C1 segment of cervical spinal cord (tissue), 14 donors: ENCODE data around the gene PDZRN4.
"Not testable (repeated sequence)": the region's sequence is repeated elsewhere in the genome, so short reads cannot be mapped to it uniquely, and the experiment has no call there.

Source experiments
- DNase-seq, 14 donors: peaks; one replicate each; lab custom pipeline; 2025; lab: John Stamatoyannopoulos, UW

The PDZRN4 gene

DNA sequence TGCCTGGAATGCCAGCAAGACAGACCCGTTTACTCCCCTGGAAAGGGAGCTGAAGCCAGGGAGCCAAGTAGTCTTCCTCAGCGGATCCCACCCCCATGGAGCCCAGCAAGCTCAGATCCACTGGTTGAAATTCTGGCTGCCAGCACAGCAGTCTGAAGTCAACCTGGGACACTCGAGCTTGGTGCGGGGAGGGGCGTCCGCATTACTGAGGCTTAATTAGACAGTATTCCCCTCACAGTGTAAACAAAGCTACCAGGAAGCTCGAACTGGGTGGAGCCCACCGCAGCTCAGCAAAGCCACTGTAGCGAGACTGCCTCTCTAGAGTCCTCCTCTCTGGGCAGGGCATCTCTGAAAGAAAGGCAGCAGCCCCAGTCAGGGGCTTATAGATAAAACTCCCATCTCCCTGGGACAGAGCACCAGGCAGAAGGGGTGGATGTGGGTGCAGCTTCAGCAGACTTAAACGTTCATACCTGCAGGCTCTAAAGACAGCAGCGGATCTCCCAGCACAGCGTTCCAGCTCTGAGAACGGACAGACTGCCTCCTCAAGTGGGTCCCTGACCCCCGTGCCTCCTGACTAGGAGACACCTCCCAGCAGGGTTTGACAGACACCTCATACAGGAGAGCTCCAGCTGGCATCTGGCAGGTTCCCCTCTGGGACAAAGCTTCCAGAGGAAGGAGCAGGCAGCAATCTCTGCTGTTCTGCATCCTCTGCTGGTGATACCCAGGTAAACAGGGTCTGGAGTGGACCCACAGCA is 92.4 kb downstream of the PDZRN4 start:
- not testable (repeated sequence) for DNase-seq

DNA sequence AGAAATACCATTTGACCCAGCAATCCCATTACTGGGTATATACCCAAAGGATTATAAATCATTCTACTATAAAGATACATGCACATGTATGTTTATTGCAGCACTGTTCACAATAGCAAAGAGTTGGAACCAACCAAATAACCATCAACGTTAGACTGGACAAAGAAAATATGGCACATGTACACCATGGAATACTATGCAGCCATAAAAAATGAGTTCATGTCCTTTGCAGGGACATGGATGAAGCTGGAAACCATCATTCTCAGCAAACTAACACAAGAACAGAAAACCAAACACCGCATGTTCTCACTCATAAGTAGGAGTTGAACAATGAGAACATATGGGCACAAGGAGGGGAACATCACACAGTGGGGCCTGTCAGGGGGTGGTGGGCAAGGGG is 97.3 kb downstream of the PDZRN4 start:
- not testable (repeated sequence) for DNase-seq

DNA sequence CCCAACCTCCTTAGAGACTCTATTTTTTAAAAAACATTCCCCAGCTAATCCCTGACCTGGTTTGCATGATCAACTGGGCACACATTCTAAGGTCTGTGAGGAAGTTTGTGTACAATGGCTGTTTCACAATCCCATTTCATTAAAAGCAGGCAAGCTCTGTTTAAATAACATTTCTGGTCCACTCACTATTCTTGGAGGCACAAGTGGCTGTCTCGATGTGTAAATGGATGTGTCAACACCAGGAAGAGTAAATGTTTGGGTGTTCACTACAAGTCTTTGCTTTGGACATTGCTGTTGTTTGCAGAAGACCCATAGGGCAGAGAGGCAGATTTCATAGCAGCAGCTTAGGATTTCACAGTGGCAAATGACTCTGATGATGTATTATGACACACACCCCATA is 98.3 kb downstream of the PDZRN4 start:
- no peak for DNase-seq

DNA sequence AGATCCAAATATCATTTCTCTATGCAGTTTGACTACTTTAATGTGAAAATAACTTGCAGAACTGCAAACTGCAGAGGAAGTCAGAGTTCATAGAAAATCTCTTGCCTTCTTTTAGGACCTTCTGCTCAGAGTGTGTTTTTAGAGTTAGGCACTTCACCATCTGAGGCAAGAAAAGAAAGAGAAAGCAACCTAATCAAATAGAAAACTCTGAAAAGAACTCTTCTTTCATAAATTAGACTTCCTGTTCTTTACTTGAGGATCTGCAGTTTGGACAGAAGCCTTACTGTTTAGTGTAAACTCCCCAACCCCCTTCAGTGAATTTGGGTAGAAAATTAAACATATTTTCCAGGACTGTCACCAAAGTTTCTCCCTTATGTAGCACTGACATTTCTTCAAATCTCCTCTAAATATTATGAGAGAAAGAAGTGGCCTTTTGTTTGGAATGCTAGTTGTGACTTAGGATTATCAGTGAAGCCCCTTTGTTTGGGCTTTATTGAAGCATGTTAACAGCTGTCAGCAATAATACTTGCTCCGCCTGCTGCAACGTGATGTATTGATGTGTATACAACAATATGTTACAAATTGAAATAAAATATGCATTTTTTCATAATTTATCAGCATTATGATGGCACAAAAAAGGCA is 99.5 kb downstream of the PDZRN4 start:
- DNase-seq = no peak

DNA sequence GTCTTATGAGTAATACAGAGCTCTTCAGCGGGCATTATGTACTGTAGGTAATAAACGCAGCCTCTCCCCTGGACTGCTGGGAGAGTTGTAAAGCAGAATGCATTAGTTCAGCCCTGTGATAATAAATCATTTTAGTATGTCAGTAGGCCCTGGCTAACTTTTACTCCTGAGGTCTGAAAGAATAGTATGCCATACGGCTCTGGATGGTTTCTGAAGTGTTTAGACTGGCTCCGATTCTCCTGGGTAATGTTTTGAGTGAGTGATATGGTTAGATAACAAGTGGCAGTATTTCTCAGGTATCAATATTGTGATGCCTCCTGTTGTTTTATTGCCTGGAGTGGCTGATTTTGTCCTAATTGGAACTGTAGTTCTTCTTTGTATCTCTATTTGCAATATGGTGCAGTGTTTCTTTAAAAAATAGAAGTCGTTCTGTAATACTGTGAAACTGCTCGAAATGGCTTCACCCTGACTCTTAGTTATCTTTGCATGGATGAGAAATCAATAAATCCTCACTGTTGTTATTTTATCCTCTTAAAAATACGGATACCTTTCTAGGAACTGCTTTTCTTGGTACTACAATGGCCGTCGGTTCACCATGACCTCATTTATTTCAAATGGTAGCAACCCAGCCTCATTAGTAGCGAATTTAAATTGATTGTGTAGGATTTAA is 100.2 kb downstream of the PDZRN4 start:
- DNase-seq = no peak

DNA sequence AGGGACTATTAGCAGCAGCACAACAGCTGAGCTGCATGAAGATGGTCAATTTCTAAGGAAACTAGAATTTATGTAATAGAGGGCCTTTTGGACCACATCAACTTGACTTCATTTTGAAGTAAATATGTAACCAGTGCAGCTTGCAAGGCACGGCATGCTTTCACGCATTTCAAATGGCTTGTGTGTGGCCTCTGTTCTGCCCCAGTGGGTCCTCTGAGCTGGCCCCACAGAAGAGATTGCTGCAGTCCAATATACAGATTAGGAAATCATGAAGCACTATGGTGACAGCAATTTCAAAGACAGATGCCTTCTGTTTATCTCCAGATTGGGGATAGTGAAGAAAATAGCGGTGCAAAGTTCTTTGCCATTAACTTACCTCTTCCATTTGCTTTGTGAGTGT is 101.4 kb downstream of the PDZRN4 start:
- DNase-seq = no peak

DNA sequence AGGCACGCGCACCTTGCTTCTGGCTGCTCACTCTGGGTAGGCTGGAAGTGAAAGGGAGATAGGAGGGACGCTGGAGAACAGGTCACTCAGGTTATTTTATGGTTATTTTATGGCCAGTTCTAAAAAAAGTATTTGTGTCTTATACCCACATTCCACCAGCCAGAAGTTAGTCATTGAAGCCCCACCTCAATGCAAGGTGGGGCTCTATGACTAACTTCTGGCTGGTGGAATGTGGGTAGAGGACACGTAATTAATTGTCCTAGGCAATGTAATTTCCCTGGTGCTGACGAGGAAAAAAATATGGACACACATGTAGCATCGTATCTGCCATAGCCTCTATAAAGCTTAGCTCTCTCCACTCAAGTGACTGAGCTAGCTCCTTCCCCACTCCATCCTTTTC is 104.9 kb downstream of the PDZRN4 start:
- no peak for DNase-seq

DNA sequence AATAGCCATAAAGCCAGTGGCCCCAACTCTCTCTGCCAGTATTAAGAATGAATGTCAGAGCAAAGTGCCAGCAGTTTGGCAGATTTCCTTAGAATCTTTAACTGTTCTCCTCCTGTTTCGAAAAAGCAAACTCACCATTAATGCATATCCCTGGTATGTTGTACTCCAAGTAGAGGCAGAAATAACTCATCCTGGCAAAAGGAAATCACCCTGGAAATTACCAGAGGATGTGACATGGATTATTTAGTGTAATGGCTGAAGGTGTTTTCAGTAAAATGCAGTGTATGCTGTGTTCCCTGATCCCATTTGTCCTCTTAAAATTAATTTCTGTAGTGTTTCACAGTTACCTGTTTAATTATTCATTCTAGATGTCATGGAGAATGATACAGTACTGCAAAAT is 105.3 kb downstream of the PDZRN4 start:
- DNase-seq = no peak

DNA sequence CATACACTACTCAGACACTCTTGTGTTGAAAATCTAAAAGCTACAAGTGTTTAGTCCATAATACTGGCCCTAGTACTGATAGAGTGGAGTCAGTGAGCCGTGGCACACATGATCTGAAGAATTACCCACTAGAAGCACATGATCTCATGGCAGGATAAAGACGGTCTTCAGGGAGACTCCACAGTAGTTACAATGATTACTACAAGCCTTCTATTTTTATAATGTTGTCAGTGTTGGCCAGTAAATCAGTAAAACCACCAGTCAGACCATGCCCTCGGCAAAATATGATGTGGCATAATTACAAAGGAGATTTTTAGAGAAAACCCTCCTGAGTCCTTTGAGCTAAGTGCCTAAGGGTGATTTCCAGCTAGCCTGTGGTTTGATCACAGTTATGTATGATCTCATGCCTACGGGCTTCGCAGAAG is 114.9 kb downstream of the PDZRN4 start:
- DNase-seq = no peak

DNA sequence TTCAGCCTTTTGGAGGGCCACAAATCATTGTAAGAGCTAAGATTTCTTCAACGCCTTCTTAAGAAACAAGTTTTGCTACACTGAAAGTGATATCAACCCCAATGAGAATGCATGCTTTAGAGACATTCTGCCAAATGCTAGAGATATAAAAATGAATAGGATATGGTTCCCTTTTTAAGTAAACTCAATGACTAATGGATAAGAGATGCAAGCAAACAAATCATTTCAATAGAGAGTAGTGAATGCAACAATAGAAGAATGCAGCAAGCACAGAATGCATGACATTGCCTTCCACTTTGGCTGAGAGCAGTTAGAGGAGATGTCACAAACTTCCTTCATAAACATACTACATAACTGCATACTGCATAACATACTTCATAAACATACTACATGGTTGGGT is 116.4 kb downstream of the PDZRN4 start:
- no peak for DNase-seq

DNA sequence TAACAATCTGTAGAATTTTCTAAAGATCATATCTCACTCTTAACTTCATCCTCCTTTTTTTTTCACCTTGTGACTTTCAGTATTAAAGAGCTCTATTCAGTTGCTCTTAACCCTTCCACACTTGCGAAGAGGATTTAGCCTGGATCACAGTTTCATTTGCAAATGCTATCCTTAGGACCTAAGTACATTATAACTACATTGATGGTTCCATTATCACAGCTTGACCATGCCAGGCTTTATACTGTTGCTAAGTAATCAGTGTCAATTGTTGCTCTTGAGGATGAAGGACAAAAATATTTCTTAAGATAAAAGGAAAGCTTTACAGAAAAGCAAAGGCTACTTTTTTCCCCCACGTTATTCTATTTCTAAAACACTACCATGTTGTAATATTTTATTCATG is 122.2 kb downstream of the PDZRN4 start:
- no peak for DNase-seq

DNA sequence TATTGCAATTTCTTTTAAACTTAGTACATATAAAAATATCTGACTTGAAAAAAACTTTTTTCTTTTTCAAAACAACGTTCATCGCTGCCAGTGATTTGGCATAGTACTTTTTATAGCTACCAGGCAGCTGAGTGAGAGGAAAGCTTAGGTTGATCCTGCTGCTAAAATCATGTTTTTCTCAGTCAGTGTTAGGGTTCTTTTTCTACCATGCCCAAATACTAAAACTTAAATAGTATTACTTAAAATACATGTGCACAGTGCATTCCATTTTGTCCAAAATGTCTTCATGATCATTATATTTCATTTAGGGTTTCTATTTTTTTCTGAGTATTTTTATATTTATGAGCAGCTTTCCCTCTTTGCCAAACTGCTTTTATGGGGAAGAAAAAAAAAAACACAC is 123.8 kb downstream of the PDZRN4 start:
- no peak for DNase-seq

DNA sequence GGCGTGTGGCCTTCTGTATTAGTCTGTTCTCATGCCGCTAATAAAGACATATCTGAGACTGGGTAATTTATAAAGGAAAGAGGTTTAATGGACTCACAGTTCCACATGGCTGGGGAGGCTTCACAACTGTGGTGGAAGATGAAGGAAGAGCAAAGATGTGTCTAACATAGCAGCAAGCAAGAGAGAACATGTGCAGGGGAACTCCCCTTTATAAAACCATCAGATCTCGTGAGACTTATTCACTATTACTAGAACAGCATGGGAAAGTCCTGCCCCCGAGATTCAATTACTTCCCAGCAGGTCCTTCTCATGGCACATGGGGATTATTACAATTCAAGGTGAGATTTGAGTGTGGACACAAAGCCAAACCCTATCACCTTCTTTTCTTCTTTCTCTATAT is 124.3 kb downstream of the PDZRN4 start:
- not testable (repeated sequence) for DNase-seq

DNA sequence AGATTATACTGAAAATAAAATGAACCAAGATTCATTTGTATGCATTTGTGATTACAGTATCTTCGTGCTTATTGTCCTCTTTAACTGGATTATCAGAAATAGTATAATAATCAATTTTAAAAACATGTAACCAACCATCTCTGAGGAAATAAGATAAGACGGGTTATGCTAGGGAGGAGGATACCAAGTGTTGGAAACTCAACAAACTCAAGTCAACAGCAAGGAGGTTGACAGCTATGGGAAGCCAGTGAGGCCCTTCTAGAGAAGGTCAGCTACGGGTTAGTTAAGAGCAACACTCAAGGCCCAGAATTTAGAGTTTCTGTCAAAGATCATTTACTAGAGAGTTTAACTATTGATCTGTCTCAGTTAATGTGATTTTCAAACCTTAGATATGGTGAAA is 137.2 kb downstream of the PDZRN4 start:
- DNase-seq = no peak

DNA sequence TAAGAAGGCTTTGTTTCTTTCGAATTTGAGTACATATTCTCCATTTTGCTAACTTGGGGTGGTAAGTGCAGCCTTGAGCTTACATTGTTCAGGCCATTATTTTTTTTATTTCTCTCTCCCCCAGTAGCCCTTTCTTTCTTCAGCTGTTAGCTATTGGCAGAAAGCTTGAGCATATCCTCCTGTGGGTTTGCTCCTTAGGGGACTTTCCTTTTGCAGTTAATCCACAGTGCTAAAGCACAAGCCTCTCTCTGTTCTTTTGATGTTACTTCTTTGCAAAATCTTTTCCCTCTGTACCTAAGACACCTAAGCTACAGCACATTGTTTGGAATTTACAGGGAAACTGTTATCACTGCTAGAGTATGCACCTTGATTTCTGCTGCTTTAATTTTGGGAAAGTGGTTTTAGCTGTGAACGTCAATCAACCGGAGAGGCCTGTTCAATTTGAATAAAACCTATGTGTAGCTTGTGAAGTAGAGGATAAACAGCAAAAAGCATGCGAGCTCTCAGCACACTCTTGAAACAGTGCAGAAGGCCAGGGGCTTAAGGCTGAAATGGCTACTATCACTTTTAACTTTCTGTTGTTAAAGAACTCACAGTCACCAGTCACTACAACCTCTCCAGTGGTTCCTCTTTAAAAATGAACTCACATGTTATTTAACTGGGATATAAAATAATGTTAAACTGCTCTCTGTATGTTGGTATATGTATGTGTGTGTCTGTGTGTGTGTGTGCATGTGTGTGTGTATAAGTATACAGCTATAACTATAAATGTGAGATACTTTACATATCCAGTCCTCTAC is 139.2 kb downstream of the PDZRN4 start:
- DNase-seq = no peak

DNA sequence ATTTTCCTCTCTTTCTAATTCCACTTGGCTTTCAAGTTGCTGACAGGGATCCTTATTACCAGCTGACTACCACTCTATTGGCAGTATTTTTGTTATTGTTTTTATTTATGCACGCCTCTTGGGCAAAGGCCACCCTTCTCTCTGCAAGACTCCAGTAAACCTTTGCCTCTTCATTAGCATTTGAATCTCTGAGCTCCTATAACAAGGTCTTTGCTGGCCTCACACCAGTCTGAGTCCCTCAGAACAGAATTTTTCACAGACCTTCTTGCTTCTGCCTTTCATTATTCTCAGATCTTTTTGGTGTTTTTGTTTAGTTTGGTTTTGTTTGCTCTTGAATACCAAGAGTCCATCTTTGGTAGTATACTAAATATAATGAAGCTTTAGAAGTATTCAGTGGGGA is 145.9 kb downstream of the PDZRN4 start:
- no peak for DNase-seq

DNA sequence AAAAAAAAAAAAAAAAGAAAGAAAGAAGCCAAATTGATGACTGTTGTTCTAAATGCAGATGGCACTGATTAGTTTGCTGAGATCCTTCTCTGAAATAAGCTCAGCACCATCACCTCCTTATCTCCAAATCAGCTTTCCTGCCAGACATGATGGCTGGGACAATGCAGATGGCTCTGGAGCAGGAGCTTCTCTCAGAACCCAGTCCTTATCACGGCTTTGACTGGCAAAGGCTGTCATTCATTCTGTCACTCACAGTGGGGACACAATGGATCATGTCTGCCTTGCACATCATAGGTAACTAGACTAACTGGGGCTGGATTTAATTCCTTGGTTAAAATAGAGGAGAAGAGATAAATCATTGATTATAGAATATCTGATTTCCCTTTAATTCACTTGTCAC is 146.3 kb downstream of the PDZRN4 start:
- DNase-seq = no peak

DNA sequence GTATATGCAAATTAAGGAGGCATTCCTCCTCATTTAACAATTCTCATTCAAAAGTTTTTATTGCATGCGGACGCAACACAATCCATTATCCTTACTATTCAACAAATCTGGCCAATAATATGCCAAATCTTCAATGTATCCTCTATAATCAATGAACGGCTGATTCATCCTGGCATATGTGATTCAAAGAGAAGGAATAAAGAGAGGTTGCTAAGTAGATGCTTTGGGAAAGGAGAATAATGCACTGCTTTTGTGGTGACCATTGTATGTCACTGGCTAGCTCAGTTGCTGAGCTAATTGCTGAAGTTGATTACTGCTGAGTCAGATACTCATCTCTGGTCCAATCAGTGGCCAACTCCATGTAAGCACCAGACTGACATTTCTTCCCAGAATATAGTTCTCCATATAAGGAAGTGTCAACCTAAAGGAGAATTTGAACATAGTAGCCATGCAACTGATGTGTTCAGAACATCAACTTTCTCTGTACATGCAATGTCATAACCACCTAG is 148.0 kb downstream of the PDZRN4 start:
- DNase-seq = no peak

DNA sequence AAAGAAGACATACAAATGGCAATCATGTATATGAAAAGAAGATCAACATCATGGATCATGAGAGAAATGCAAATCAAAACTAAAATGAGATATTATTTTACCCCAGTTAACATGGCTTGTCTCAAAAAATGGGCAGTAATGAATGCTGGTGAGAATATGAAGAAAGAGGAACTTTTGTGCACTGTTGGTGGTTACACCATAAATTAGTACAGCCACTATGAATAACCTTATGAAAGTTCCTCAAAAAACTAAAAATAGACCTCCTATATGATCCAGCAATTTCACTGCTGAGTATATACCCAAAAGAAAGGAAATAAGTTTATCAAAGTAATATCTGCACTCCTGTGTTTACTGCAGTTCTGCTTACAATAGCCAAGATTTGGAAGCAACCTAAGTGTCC is 151.7 kb downstream of the PDZRN4 start:
- DNase-seq = no peak

DNA sequence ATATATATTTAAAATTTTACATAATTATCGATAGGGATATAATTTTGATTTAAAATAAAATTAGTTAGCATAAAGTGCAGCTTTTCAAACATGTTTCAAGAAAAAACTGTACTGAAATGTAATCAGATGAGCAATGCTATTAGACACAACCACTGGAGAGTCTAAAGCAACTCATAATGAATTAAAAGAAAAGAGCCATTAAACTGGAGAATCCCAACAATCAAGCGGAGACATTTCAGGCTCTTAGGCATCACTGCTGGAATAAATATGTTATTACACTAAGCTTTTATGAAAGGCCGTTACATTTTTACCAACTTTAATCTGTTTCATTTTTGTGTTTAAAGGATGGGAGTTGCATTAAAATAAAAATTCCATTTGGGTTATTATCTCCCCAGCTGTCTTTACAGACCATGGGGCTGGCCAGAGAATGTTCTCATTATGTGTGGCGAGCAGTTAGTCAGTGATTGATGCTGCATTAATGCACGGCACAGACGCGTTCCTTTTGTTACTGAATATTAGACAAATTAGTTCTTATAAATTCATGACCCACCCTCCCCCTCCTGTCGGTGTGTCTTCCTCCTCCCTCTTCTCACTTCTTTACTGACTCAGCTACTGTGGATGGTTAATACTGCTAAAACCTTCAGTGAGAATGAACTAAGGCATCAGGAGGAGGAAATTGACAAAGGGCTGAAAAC is 156.8 kb downstream of the PDZRN4 start:
- peak in 11 of 14 donors; percentile 2 to 56 (median 30) for DNase-seq

DNA sequence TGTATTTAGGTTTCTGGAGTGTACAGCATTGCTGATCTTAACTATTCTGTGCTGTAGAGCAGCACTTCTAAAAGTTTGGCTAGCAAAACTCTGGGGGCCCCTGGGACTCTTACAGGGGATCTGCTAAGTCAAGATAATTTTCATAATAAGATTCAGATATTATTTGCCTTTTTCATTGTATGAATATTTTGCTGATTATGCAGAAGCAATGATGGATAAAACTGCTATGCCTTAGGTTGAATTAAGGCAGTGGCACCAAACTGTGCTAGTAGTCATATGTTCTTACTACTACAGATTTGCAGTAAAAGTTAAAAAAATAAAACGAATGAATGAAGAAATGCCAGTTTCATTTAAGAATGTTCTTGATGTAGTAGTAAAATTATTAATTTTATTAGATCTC is 160.1 kb downstream of the PDZRN4 start:
- DNase-seq = no peak
